BE2C (cell line): ENCODE results near the gene ITK.
"Not testable (repeated sequence)": the region's sequence is repeated elsewhere in the genome, so short reads cannot be mapped to it uniquely, and the experiment has no call there.

ENCODE experiments used
- DNase-seq: peaks from one replicate; pipeline ENCODE4 v3.0.0-alpha.2; 2020
- H3K27me3 ChIP-seq: fragments of 250-450 bp; sonication (Bioruptor Pico); 2 replicates; pipeline ENCODE4 v1.5.1; 2020; ENCODE audit warnings: mild to moderate bottlenecking
- H3K36me3 ChIP-seq: fragments of 250-450 bp; sonication (Bioruptor Pico); 2 replicates; pipeline ENCODE4 v1.5.1; 2020; ENCODE audit warnings: mild to moderate bottlenecking
- H3K4me1 ChIP-seq: fragments of 250-450 bp; sonication (Bioruptor Pico); 2 replicates; pipeline ENCODE4 v1.5.1; 2020
- H3K4me3 ChIP-seq: 2 replicates; pipeline ENCODE4 v1.5.1; 2011; ENCODE audit warnings: low read depth, low read length
- H3K9me3 ChIP-seq: fragments of 250-450 bp; sonication (Bioruptor Pico); 2 replicates; pipeline ENCODE4 v1.5.1; 2020
- TF ChIP-seq, protein P1 (sequence below): IDR thresholded peaks from 2 replicates; pipeline ENCODE4 v1.5.1; 2012; ENCODE audit warnings: mild to moderate bottlenecking, low read depth, low read length

The ITK gene

DNA sequence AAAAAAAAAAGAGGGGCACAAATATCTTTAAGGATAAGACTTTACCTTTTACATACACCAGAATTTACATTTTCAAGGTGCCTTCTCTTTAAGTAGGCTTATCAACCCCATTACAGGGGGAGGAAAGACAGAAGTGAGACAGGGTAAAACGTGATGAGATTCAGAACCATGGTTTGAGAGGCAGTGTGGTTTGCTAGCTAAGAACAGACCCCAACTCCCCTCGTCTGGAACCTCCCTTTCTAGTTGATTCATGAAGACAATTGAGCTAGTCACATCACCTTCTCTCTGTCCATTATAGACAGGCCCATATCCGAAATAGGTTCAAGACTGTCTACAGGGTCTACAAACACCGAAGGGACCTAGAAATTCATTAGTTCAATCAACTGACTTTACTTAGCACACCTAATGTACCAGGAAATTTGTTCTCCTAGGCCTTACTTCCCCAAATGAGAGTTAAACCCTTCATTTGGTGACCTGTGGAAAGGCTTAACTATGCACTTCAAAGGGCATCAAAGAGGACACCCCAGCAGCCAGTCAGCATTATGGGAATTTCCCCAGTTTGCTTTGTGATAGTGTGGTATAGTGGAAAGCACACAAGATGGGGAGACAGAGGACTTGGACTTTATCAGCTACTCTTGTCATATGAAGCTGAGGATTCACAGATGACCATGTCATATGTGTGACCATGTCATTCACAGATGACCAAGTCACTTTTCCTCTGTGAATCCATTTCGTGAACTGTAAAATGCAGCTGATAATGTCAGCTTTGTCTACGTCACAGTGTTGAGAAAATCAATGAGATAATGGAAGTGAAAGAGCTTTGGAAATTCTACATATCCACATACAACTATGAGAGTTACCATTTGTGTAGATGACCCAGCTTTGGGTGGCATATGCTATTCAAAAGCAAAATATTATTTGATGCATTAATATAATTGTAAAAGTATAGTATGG is 45.1 kb downstream of the ITK start:
- H3K27me3 ChIP-seq, result no peaks in the 10 kb centered on the region
- H3K4me3 ChIP-seq, result no peak overlapping the region
- no peaks in the 10 kb centered on the region for H3K4me1 ChIP-seq
- TF ChIP-seq, protein P1, sequence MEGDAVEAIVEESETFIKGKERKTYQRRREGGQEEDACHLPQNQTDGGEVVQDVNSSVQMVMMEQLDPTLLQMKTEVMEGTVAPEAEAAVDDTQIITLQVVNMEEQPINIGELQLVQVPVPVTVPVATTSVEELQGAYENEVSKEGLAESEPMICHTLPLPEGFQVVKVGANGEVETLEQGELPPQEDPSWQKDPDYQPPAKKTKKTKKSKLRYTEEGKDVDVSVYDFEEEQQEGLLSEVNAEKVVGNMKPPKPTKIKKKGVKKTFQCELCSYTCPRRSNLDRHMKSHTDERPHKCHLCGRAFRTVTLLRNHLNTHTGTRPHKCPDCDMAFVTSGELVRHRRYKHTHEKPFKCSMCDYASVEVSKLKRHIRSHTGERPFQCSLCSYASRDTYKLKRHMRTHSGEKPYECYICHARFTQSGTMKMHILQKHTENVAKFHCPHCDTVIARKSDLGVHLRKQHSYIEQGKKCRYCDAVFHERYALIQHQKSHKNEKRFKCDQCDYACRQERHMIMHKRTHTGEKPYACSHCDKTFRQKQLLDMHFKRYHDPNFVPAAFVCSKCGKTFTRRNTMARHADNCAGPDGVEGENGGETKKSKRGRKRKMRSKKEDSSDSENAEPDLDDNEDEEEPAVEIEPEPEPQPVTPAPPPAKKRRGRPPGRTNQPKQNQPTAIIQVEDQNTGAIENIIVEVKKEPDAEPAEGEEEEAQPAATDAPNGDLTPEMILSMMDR, result no peak
- DNase-seq, result no peak
- no peaks in the 10 kb centered on the region for H3K36me3 ChIP-seq
- no peaks in the 10 kb centered on the region for H3K9me3 ChIP-seq

DNA sequence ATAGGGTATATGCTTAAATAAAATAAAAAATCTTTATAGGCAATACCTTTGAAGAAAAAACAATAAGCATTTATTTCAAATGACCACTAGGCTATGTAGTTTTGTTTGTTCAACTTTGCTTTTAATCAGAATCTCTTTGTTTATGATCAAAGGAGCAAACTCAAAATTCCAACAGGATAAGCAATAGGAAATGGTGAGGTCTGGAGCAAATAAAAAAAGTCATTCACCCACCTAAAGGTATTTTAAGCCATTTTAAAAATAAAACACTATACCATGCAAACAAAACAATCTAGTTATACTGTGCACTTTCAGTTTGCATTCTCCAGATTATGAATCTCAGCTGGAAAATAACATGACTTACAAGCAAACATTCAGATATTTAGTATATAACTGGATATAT is 50.0 kb downstream of the ITK start:
- Histone ChIP-seq H3K4me1 (no peaks in the 10 kb centered on the region), H3K4me3 (no peak overlapping the region), H3K9me3 (no peaks in the 10 kb centered on the region), H3K36me3 (no peaks in the 10 kb centered on the region), H3K27me3 (no peaks in the 10 kb centered on the region)
- DNase-seq, result no peak
- TF ChIP-seq, protein P1, result no peak

DNA sequence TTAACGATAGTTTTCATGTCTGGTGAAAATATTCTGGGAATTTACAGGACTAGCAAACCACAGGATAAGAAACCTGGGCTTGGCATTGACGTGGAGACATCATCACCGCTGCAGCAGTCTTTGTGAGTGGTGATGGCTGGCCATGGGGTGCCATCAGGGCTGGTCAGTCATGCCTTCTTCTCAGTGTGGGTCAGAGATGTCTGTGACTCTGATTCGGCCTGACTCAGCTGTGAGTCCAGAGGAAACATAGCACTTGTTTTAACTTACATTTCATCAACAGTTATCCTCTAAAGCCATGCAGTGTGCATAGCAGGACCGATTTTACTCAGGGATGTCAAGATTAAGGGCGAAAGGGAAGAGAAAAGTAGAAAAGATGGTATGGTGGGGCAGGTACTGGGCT is 52.1 kb downstream of the ITK start:
- H3K36me3 ChIP-seq, result no peaks in the 10 kb centered on the region
- no peaks in the 10 kb centered on the region for H3K27me3 ChIP-seq

GRCh38 chr5:157233515-157233914 is 52.9 kb downstream of the ITK start:
- DNase-seq, result no peak
- H3K27me3 ChIP-seq, result no peaks in the 10 kb centered on the region
- H3K4me1 ChIP-seq, result no peaks in the 10 kb centered on the region
- no peaks in the 10 kb centered on the region for H3K36me3 ChIP-seq
- H3K9me3 ChIP-seq, result no peaks in the 10 kb centered on the region
- TF ChIP-seq, protein P1, result no peak
- no peak overlapping the region for H3K4me3 ChIP-seq

More for the DNA sequence above, 52.1 kb downstream of the ITK start:
- TF ChIP-seq, protein P1, result no peak
- H3K9me3 ChIP-seq, result no peaks in the 10 kb centered on the region
- H3K4me1 ChIP-seq, result no peaks in the 10 kb centered on the region
- no peak overlapping the region for H3K4me3 ChIP-seq
- DNase-seq, result no peak

GRCh38 chr5:157236423-157236822 is 55.8 kb downstream of the ITK start:
- Histone ChIP-seq H3K27me3 (no peaks in the 10 kb centered on the region), H3K9me3 (no peaks in the 10 kb centered on the region; the same call in 1 of the 2 replicates), H3K36me3 (no peaks in the 10 kb centered on the region), H3K4me1 (no peaks in the 10 kb centered on the region), H3K4me3 (no peak overlapping the region)
- no peak for DNase-seq
- TF ChIP-seq, protein P1, result no peak

- TF ChIP-seq, protein P1, result no peak
- Histone ChIP-seq H3K27me3 (no peaks in the 10 kb centered on the region), H3K36me3 (no peaks in the 10 kb centered on the region)
These were observed 60.8 kb downstream of the ITK start for GRCh38 chr5:157241483-157241882.

GRCh38 chr5:157244704-157245103 is 64.1 kb downstream of the ITK start:
- DNase-seq, H3K36me3 ChIP-seq, H3K27me3 ChIP-seq, H3K4me3 ChIP-seq, H3K9me3 ChIP-seq, H3K4me1 ChIP-seq: not testable (repeated sequence)

More at GRCh38 chr5:157241483-157241882, 60.8 kb downstream of the ITK start:
- no peak for DNase-seq
- Histone ChIP-seq H3K9me3 (no peaks in the 10 kb centered on the region; the same call in 1 of the 2 replicates), H3K4me1 (no peaks in the 10 kb centered on the region), H3K4me3 (no peak overlapping the region)
